LNCaP clone FGC (cell line): ENCODE results near the gene AEN.
A peak's percentile ranks its signal among the peaks of the same experiment; 100 is the strongest.

Experiments
- DNase-seq: peaks from one replicate; pipeline ENCODE4 v3.0.0-alpha.2; 2011; ENCODE audit warnings: low read depth
- H3K4me3 ChIP-seq: 2 replicates; pipeline ENCODE4 v1.5.1; 2011; ENCODE audit warnings: mild to moderate bottlenecking, low read depth, low read length, control low read depth
- CTCF ChIP-seq: IDR thresholded peaks from 2 replicates; pipeline ENCODE4 v1.5.1; 2012; ENCODE audit warnings: mild to moderate bottlenecking; ENCODE audit not compliant: control insufficient read depth, insufficient read depth; ENCODE audit errors: extremely low read depth

Gene AEN

GRCh38 chr15:88615303-88616107 is 5.6 kb upstream of the AEN start:
- DNase-seq: no peak
- no peak overlapping the region for H3K4me3 ChIP-seq
- no peak for TF ChIP-seq CTCF

GRCh38 chr15:88616240-88616639 is 4.9 kb upstream of the AEN start:
- no peak for DNase-seq
- no peak for TF ChIP-seq CTCF
- H3K4me3 ChIP-seq: no peak overlapping the region

- DNase-seq: no peak
- TF ChIP-seq CTCF: no peak
- no peak overlapping the region for H3K4me3 ChIP-seq
Observed at GRCh38 chr15:88617031-88617722, 4.0 kb upstream of the AEN start.

- TF ChIP-seq CTCF: no peak
- no peak overlapping the region for H3K4me3 ChIP-seq
Observed at GRCh38 chr15:88617790-88618189, 3.4 kb upstream of the AEN start.

GRCh38 chr15:88618686-88619085 is 2.5 kb upstream of the AEN start:
- TF ChIP-seq CTCF: no peak
- peak; percentile 65 for DNase-seq
- no peak overlapping the region for H3K4me3 ChIP-seq

More at GRCh38 chr15:88617790-88618189, 3.4 kb upstream of the AEN start:
- DNase-seq: no peak

GRCh38 chr15:88619796-88620195 is 1.3 kb upstream of the AEN start:
- no peak for TF ChIP-seq CTCF
- no peak overlapping the region for H3K4me3 ChIP-seq
- no peak for DNase-seq
